GM21737 (cell line): ENCODE measurements around the gene HDAC4.
"Not testable (repeated sequence)": the region's sequence is repeated elsewhere in the genome, so short reads cannot be mapped to it uniquely, and the experiment has no call there.

Experiments
- ATAC-seq: cut with Tn5 transposase; IDR thresholded peaks from one replicate; pipeline ENCODE4 v1.9.1; 2021; ENCODE audit warnings: mild to moderate bottlenecking, moderate library complexity; ENCODE audit not compliant: unreplicated experiment

Gene HDAC4

GRCh38 chr2:239400596-239401066 is at the start of gene HDAC4:
HDAC4 (minus strand) TSS chr2:239401020; CDS start chr2:239352699, 48,321 bp downstream.
- ATAC-seq: peak; percentile 3

GRCh38 chr2:239449468-239449867 is 48.6 kb upstream of the HDAC4 start:
- not testable (repeated sequence) for ATAC-seq

- ATAC-seq: no peak
Observed at GRCh38 chr2:239445771-239446524, 45.1 kb upstream of the HDAC4 start.

- no peak for ATAC-seq
Observed at GRCh38 chr2:239444626-239445577, 44.1 kb upstream of the HDAC4 start.

- no peak for ATAC-seq
Observed at GRCh38 chr2:239443666-239444567, 43.1 kb upstream of the HDAC4 start.

GRCh38 chr2:239443102-239443620 is 42.3 kb upstream of the HDAC4 start:
- no peak for ATAC-seq

GRCh38 chr2:239442192-239442591 is 41.4 kb upstream of the HDAC4 start:
- no peak for ATAC-seq

- ATAC-seq: no peak
Observed at GRCh38 chr2:239441261-239442078, 40.6 kb upstream of the HDAC4 start.

GRCh38 chr2:239440511-239440959 is 39.7 kb upstream of the HDAC4 start:
- no peak for ATAC-seq

GRCh38 chr2:239439754-239440315 is 39.0 kb upstream of the HDAC4 start:
- no peak for ATAC-seq

GRCh38 chr2:239438995-239439753 is 38.4 kb upstream of the HDAC4 start:
- no peak for ATAC-seq

GRCh38 chr2:239438368-239438767 is 37.5 kb upstream of the HDAC4 start:
- ATAC-seq: no peak

GRCh38 chr2:239436669-239437335 is 36.0 kb upstream of the HDAC4 start:
- no peak for ATAC-seq

GRCh38 chr2:239436076-239436475 is 35.3 kb upstream of the HDAC4 start:
- ATAC-seq: no peak

- no peak for ATAC-seq
Observed at GRCh38 chr2:239433777-239434403, 33.1 kb upstream of the HDAC4 start.

GRCh38 chr2:239432174-239432573 is 31.4 kb upstream of the HDAC4 start:
- ATAC-seq: no peak

GRCh38 chr2:239431536-239431935 is 30.7 kb upstream of the HDAC4 start:
- ATAC-seq: no peak
